Measurements from ENCODE around the gene STIM1. TPM values are rescaled to one million over a fixed set of nuclear protein-coding genes. Genes with fewer than 3 reads are reported as not detected.

The STIM1 gene
- total RNA-seq, 1 experiment from 2014 or later, result 18.0 TPM

- H3K4me1 Mint-ChIP-seq, result peaks cover 7% of the 10 kb centered on the region
- ChIA-PET POLR2A (no interaction called here), CTCF (interaction anchor here (2.9 kb wide), 1 partner anchor 136 kb away, joined by 19 read pairs; no protein-coding TSS in a partner anchor)
Observed at GRCh38 chr11:3985631-3986030, 130.2 kb downstream of the STIM1 start.

GRCh38 chr11:3986301-3986700, 130.8 kb downstream of the STIM1 start:
- ChIA-PET CTCF (no interaction called here), POLR2A (no interaction called here)
- DNase-seq (ENCODE audit: low spot score) (no peak), ATAC-seq (no peak)
- H3K36me3 Mint-ChIP-seq, result no peaks in the 10 kb centered on the region
- H3K27me3 Mint-ChIP-seq (ENCODE audit: low read depth), result peaks cover 20% of the 10 kb centered on the region
- H3K9me3 Mint-ChIP-seq, result no peaks in the 10 kb centered on the region
- H3K4me3 Mint-ChIP-seq, result no peak overlapping the region
- no peak overlapping the region for H3K27ac Mint-ChIP-seq
- peaks cover 7% of the 10 kb centered on the region for H3K4me1 Mint-ChIP-seq
- TF ChIP-seq NR2C2 (CRISPR knock-in tag; IDR thresholded peaks at IDR 0.05) (no peak), FOXJ3 (CRISPR knock-in tag; IDR thresholded peaks at IDR 0.05; ENCODE audit: borderline replicate concordance) (no peak), ZNF263 (CRISPR knock-in tag; IDR thresholded peaks at IDR 0.05; ENCODE audit: low read depth) (no peak), HMGXB4 (CRISPR knock-in tag; IDR thresholded peaks at IDR 0.05) (no peak), MYBL2 (CRISPR knock-in tag; IDR thresholded peaks at IDR 0.05) (no peak), CREB1 (CRISPR knock-in tag; IDR thresholded peaks at IDR 0.05) (no peak), TP53 (CRISPR knock-in tag; IDR thresholded peaks at IDR 0.05) (no peak), JAZF1 (CRISPR knock-in tag; IDR thresholded peaks at IDR 0.05) (no peak), MLX (CRISPR knock-in tag; IDR thresholded peaks at IDR 0.05) (no peak), NFE2L1 (CRISPR knock-in tag; IDR thresholded peaks at IDR 0.05) (no peak), FOXP1 (CRISPR knock-in tag; IDR thresholded peaks at IDR 0.05; ENCODE audit: borderline replicate concordance) (no peak), CTCF (IDR thresholded peaks at IDR 0.05) (no peak), GRHL2 (CRISPR knock-in tag; IDR thresholded peaks at IDR 0.05; ENCODE audit: insufficient replicate concordance, severe bottlenecking) (no peak), EMX1 (CRISPR knock-in tag; IDR thresholded peaks at IDR 0.05) (no peak), ATF3 (CRISPR knock-in tag; conservative IDR thresholded peaks at IDR 0.05) (no peak)

More at GRCh38 chr11:3985631-3986030, 130.2 kb downstream of the STIM1 start:
- Mint-ChIP-seq H3K27ac (no peak overlapping the region), H3K9me3 (no peaks in the 10 kb centered on the region), H3K4me3 (no peak overlapping the region), H3K36me3 (no peaks in the 10 kb centered on the region), H3K27me3 (ENCODE audit: low read depth) (peaks cover 20% of the 10 kb centered on the region)
- TF ChIP-seq PRDM15 (CRISPR knock-in tag; IDR thresholded peaks at IDR 0.05) (no peak), TP53 (CRISPR knock-in tag; IDR thresholded peaks at IDR 0.05) (no peak), KAT7 (CRISPR knock-in tag; IDR thresholded peaks at IDR 0.05; ENCODE audit: borderline replicate concordance) (no peak), E2F1 (CRISPR knock-in tag; IDR thresholded peaks at IDR 0.05) (no peak), ATF1 (CRISPR knock-in tag; IDR thresholded peaks at IDR 0.05) (no peak), CREM (CRISPR knock-in tag; IDR thresholded peaks at IDR 0.05) (no peak), ZNF232 (CRISPR knock-in tag; IDR thresholded peaks at IDR 0.05) (no peak), ETV6 (CRISPR knock-in tag; IDR thresholded peaks at IDR 0.05) (no peak), ZNF121 (CRISPR knock-in tag; IDR thresholded peaks at IDR 0.05) (no peak), ZNF416 (CRISPR knock-in tag; IDR thresholded peaks at IDR 0.05) (no peak), ZNF671 (CRISPR knock-in tag; IDR thresholded peaks at IDR 0.05) (no peak), NFATC4 (CRISPR knock-in tag; IDR thresholded peaks at IDR 0.05) (no peak), CBFB (CRISPR knock-in tag; IDR thresholded peaks at IDR 0.05; ENCODE audit: low read depth) (no peak)
- ATAC-seq, result no peak
- no peak for DNase-seq (ENCODE audit: low spot score)

All from WTC11 (cell line).